Mucosa of descending colon (tissue), 3 donors: ENCODE measurements around the gene KRTAP9-7. TPM values are rescaled to one million over a fixed set of nuclear protein-coding genes. Genes with fewer than 3 reads are reported as not detected.
"Not testable (repeated sequence)": the region's sequence is repeated elsewhere in the genome, so short reads cannot be mapped to it uniquely, and the experiment has no call there.

Experiments used
- ATAC-seq: fragments of 200-7000 bp; cut with Tn5 transposase; one replicate; pipeline ENCODE4 v1.9.1; 2020; ENCODE audit warnings: mild to moderate bottlenecking, moderate library complexity
- DNase-seq, 3 donors: peaks; one replicate each; pipeline ENCODE4 v3.0.0-alpha.2; 2020
- H3K36me3 ChIP-seq: fragments of 200-600 bp; one replicate; pipeline ENCODE4 v1.8.0; 2021; ENCODE audit warnings: low read depth, mild to moderate bottlenecking
- H3K4me1 ChIP-seq: fragments of 200-600 bp; one replicate; pipeline ENCODE4 v1.8.0; 2021; ENCODE audit warnings: low read depth, mild to moderate bottlenecking
- H3K4me3 ChIP-seq: fragments of 200-600 bp; one replicate; pipeline ENCODE4 v1.8.0; 2021; ENCODE audit warnings: mild to moderate bottlenecking
- H3K9me3 ChIP-seq: fragments of 200-600 bp; one replicate; pipeline ENCODE4 v1.8.0; 2021; ENCODE audit warnings: mild to moderate bottlenecking
- CTCF ChIP-seq: fragments of 200-600 bp; IDR thresholded peaks from one replicate; pipeline ENCODE4 v1.8.0; 2022; ENCODE audit warnings: antibody characterized with exemption, mild to moderate bottlenecking
- intact Hi-C, 2 donors: fragments of 100-400 bp; cut with DNase I in 1 of 2; cut with micrococcal nuclease in 1 of 2; formaldehyde crosslinking; loops; one replicate each; pipeline versions ENCODE4 v1.11.0 to v1.11.1; 2022; cut with DNase I, micrococcal nuclease
- total RNA-seq, 3 donors: library from RNA; stranded (reverse); fragmentation: NEBNext Ultra II Directional in 2 of 3; extraction: Animal tissue kit (Norgen Biotek cat#: 25700) in 2 of 3; gene quantifications; one replicate each; pipeline versions ENCODE4 v1.2.1 to v1.2.4, GENCODE V29; 2021 to 2023
- donor health status: DM: no; HTN: no; CAD: no; lungs with moderate emphysema.
- donor health status: DM: no; HTN: no; CAD: no.
- donor health status: DM: no; HTN: yes; CAD: no.

Gene KRTAP9-7
- total RNA-seq, 3 donors from 2014 or later: not detected

DNA sequence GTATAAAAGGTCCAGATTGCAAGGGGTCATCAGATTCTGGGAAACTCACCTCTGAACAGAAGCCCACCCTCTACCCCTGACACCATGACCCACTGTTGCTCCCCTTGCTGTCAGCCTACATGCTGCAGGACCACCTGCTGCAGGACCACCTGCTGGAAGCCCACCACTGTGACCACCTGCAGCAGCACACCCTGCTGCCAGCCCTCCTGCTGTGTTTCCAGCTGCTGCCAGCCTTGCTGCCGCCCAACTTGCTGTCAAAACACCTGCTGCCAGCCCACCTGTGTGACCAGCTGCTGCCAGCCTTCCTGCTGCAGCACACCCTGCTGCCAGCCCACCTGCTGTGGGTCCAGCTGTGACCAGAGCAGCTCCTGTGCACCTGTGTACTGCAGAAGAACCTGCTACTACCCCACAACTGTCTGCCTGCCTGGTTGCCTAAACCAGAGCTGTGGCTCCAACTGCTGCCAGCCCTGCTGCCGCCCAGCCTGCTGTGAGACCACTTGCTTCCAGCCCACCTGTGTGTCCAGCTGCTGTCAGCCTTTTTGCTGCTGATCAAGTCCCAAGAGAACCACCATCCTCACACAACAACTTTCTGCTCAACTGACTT, 25.8 kb upstream of the KRTAP9-7 start, which contains the start of gene KRTAP9-4:
KRTAP9-4 (plus strand) TSS at position 51 of the 604 bp plus-strand sequence; CDS start at position 85, 34 bp downstream.
- H3K9me3 ChIP-seq, H3K4me1 ChIP-seq, DNase-seq, H3K4me3 ChIP-seq, H3K36me3 ChIP-seq, ATAC-seq, intact Hi-C loops: not testable (repeated sequence)

DNA sequence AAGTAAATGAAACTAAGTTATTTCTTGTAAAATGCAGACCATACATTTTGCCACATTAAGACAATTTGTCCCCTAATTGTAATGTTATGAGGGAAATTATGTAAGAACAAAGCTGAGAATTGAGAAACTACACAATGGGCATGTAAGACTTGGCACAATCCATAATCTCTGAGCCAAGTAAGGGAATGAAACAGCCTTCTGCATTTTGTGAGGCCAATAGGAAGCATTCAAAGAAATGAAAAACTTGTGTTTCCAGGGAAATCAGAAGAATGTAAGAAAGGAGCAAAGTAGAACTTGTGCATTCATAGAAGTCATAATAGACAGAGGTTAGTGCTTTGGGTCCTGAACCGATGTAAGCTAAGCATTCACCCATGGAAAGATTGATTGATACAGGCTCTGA, 24.2 kb upstream of the KRTAP9-7 start:
- Histone ChIP-seq H3K36me3 (no peaks in the 10 kb centered on the region), H3K9me3 (no peaks in the 10 kb centered on the region), H3K4me1 (no peaks in the 10 kb centered on the region), H3K4me3 (no peak overlapping the region)
- ATAC-seq (no peak), DNase-seq (no peak)
- intact Hi-C loops: no loop called here
- TF ChIP-seq CTCF: no peak

GRCh38 chr17:41254861-41255260, 20.6 kb upstream of the KRTAP9-7 start:
- ATAC-seq (no peak), DNase-seq (no peak)
- intact Hi-C loops: no loop called here
- Histone ChIP-seq H3K4me3 (no peak overlapping the region), H3K4me1 (no peaks in the 10 kb centered on the region), H3K9me3 (no peaks in the 10 kb centered on the region), H3K36me3 (no peaks in the 10 kb centered on the region)
- TF ChIP-seq CTCF: no peak

- ATAC-seq, H3K4me3 ChIP-seq, H3K9me3 ChIP-seq, DNase-seq, intact Hi-C loops, H3K36me3 ChIP-seq, H3K4me1 ChIP-seq: not testable (repeated sequence)
Observed at GRCh38 chr17:41255381-41256290, 19.9 kb upstream of the KRTAP9-7 start, which contains the start of gene KRTAP9-9. KRTAP9-9 (plus strand) TSS chr17:41255384.

GRCh38 chr17:41256291-41256685, 19.2 kb upstream of the KRTAP9-7 start:
- no peak for DNase-seq
- no peak for TF ChIP-seq CTCF

GRCh38 chr17:41258406-41258805, 17.1 kb upstream of the KRTAP9-7 start:
- no peaks in the 10 kb centered on the region for H3K4me1 ChIP-seq
- no peaks in the 10 kb centered on the region for H3K36me3 ChIP-seq
- TF ChIP-seq CTCF: no peak
- no peaks in the 10 kb centered on the region for H3K9me3 ChIP-seq
- no peak for ATAC-seq
- intact Hi-C loops: no loop called here
- no peak for DNase-seq
- no peak overlapping the region for H3K4me3 ChIP-seq

More at GRCh38 chr17:41256291-41256685, 19.2 kb upstream of the KRTAP9-7 start:
- Histone ChIP-seq H3K4me3 (no peak overlapping the region), H3K9me3 (no peaks in the 10 kb centered on the region), H3K4me1 (no peaks in the 10 kb centered on the region), H3K36me3 (no peaks in the 10 kb centered on the region)
- no peak for ATAC-seq
- intact Hi-C loops: no loop called here
